Upper lobe of left lung (tissue), 4 donors: ENCODE results near the gene EEF1A2.

Source experiments
- CTCF ChIP-seq, 6 experiments: fragments of 450-650 bp in 4 of 6; fragments of 200-600 bp in 2 of 6; sonication (generic) in 2 of 6; IDR thresholded peaks; one replicate each; pipeline ENCODE4 v1.5.1; 2016 to 2019; ENCODE audit warnings: antibody characterized with exemption in 6 of 6
- POLR2A ChIP-seq, 4 donors: fragments of 450-650 bp; IDR thresholded peaks; one replicate each; pipeline ENCODE4 v1.5.1; 2016 to 2017; ENCODE audit warnings: antibody characterized with exemption in 4 of 4, mild to moderate bottlenecking in 2 of 4

GRCh38 chr20:63456429-63457284 lies 42.2 kb downstream of the EEF1A2 start:
- TF ChIP-seq POLR2A (IDR thresholded peaks at IDR 0.05) (no peak), CTCF (IDR thresholded peaks at IDR 0.05) (no peak)
